GM21576 (cell line): ENCODE results near the gene NCEH1.
A peak's percentile ranks its signal among the peaks of the same experiment; 100 is the strongest.
"Not testable (repeated sequence)": the region's sequence is repeated elsewhere in the genome, so short reads cannot be mapped to it uniquely, and the experiment has no call there.

ENCODE experiments used
- ATAC-seq: cut with Tn5 transposase; IDR thresholded peaks from one replicate; pipeline ENCODE4 v1.9.1; 2021; ENCODE audit warnings: mild to moderate bottlenecking, moderate library complexity; ENCODE audit not compliant: unreplicated experiment

Gene NCEH1

DNA sequence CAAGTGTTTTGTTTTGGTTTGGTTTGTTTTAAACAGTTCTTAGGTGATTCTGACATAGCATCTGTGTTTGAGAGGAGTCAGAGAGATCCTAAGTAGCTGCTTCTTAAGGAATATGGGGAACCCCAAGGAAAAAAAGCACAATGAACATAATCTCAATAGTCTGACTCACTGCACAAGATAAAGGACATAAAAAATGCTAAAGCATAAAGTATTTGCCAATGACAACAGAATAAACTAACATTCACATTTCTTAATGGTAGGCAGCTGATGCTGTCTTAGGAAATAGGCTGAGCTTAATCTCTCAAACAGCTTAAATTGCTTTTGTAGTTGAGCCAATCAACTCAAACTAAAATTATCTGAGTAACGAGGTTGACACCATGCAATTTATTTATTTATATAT, 2.9 kb downstream of the NCEH1 start:
- ATAC-seq = no peak

DNA sequence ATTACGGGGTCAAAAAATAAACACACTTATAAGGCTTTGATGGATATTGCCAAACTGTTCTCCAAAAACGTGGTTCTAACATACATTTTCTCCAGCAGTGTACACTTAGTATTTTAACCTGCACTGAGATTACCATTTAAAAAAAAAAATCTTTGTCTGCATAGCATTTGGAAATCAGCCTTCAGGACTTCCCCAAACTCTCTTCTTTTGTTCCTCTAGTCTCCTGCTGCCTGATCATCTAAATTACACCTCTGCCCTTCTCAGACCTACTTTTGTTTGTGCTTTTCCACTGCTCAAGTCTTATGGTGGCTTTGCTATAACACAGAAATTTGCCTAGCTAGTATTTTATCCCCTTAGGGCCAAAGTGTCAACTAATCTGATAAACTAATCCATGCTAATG, 3.8 kb downstream of the NCEH1 start:
- no peak for ATAC-seq

DNA sequence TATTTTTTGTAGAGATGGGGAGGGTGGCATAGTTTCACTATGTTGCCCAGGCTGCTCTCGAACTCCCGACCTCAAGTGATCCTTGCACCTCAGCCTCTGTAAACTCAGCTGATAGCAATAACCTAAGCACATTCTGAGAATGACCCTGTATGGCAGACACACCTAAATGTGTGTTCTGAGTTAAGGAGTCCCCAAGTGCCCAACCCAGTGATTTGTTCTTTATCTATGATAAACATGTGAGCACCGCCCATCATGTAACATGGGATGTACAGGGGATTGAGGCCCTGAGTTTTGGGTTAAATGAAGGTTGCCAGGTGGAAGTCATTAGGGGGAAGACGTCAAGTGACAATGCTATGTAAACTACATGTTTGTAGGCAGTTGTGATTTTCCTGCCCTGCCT, 5.7 kb downstream of the NCEH1 start:
- ATAC-seq = no peak

DNA sequence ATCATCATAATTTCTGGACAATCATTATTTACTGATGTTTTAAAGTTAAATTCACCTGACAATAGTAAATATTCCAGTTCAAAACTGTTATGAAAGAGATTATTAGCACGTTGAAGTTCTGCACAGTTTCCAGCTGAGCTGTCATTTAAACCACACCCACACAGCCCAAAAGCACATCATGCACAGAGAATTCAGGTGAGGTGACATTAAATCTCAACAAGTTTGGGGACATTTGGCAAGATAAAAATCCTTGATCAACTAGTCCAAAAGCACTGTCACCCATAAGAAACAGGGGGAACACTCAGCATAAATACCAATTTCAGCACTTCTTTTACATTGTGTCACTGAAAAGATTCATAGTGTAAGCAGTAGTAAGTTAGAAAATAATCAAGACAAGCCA, 6.9 kb downstream of the NCEH1 start:
- no peak for ATAC-seq

DNA sequence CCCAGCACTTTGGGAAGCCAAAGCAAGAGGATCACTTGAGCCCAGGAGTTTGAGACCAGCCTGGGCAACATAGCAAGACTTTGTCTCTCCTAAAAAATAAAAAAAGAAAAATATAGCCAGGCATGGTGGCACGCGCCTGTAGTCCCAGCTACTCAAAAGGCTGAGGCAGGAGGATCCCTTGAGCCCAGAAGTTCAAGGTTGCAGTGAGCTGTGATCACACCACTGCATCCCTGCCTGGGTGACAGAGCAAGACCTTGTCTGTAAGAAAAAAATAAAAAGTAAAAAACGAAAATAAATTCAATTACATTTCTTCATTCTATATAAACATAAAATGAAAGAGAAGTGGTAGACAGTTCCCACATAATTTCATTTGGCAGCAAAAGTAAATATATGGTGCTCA, 8.1 kb downstream of the NCEH1 start:
- not testable (repeated sequence) for ATAC-seq

DNA sequence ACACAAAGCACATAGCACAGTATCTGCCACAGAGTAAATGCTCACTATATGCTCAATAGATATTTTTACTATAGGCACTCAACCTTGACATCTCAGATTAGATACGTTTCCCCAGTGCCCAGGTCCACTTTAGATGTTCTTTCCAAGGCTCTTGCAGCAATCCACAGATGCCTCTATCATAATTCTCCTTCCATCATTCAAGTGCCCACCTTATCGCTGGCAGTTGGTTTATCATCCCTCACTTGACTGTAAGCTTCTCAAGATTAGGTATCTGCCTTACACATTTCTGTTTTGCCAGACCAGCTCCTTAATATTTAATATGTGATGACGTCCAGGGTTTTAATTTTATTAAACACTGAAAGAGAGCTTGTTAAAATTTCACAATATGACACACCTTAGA, 8.6 kb downstream of the NCEH1 start:
- no peak for ATAC-seq

DNA sequence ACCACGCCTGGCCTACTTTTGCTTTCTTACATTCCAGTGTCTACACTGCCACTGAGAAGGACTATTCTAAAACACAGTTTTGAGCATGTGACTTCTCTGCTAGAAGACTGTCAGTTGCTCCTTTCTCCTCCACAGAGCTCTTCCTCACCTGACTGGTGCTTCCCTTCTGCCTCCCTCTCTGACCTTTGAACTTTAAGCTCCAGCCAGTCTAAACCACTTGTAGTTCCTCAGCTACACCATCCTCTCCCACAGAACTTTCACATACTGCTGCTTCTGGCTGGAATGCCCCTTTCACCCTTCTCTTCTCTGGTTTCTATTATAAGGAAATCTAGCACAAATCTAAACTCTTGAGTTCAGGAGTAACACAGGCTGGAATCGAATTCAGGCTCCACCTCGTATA, 9.1 kb downstream of the NCEH1 start:
- no peak for ATAC-seq

DNA sequence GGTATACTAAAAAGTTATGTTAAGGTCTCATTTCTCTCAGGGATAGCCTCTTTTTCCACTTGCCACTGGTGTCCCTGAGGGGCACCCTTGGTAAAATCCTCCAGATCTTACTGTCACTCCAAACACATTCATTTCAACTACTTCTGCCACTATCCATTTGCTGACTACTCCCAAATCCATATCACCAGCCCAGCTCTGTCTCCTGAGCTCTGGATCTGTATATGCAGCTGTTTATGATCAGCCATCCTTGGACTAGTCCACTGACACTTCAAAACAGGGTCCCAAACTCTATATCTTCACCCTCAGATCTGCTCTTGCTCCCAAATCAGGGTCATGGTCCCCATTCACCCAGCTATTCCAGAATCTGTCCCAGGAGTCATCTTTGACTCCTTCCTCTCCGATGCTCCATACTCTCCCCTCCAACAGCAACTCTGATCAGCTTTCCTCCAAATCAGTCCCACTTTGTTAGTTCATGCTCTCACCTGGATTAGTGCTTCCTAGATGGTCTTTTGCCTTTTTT, 9.9 kb downstream of the NCEH1 start:
- no peak for ATAC-seq

DNA sequence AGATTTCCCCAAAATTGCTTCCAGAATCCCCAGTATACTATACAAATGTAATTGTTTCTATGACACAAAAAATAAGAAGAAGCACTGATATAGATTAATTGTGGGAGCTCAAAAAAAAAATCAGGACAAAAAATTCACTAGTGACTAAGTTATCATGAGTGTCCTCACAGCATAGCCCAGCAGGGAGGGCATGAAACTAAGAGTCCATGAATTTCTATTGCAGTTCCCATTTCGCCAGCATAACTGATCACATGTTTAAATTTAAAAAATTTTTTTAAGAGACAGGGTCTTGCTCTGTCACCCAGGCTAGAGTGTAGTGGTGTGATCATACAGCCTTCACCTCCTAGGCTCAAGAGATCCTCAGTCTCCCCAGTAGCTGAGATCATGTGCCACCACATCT, 10.6 kb downstream of the NCEH1 start:
- no peak for ATAC-seq

DNA sequence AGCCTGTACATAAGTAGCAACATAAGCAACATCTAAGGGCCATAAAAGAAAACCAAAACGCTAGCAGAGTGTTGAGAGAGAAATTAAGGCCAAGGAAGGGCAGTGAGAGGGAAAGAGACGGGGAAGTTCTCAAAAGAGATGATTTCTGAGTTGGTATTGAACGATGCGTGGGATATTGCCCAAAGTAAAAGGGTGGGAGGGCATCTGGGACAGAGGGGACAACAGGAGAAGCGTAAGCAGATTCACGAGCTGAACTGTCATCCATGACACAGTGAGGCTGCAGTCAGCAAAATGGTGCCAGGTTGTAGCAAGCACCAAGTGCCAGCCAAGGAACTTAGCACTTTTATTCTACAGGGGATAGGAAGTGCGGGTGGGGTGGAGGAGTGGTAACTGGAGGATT, 11.8 kb downstream of the NCEH1 start:
- ATAC-seq = no peak

DNA sequence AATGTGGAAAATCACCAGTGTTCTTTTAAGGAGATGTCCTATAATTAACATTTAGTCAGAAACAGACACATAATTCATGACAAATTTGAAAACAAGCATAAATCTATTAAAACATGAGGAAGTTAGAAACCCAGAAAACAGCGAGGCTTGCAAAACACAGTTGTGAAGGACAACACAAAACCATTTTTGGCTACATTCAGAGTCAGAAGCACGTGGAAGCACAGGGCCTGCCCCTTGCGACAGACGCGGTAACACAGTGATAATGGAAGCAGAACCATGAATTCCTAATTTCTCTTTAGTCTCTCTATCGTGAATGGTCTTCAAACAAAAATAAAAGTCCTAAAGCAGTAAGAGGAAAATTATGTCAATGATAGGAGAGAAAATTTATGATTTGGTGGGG, 12.2 kb downstream of the NCEH1 start:
- no peak for ATAC-seq

DNA sequence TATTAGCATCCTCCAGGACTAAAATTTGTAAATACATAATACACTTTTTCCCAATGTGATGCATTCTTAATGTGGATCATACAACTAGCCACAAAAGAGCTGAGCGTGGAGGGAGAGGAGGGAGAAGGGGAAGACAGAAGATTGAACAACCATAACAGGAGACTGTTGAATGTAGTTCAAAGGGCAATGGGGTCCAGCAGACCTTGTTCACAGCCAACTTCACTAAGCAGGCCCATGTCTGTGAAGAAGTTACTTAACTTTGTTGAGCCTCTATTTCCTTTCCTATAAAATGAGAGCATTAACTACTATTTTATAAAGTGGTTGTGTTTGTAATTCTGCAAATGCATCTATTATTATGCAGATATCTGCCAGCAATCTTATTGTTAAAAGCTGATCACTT, 13.3 kb downstream of the NCEH1 start:
- no peak for ATAC-seq

DNA sequence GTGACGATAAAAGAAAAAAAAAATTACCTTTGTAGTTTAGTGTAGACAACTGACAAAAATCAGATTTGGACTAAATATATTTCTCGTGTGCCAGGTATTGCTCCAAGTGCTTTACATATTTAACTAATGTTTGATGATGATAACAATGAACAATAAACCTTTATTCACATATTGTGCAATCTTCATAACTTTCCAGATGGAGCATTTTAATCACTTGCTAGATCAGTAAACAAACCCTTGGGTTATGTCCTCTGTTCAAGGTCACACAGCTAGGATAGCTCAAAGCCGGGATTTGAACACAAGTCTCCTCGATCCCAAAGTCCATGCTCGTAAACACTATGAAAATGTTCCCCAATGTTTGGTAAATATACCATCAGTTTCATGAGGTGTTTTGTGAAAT, 14.5 kb downstream of the NCEH1 start:
- no peak for ATAC-seq

DNA sequence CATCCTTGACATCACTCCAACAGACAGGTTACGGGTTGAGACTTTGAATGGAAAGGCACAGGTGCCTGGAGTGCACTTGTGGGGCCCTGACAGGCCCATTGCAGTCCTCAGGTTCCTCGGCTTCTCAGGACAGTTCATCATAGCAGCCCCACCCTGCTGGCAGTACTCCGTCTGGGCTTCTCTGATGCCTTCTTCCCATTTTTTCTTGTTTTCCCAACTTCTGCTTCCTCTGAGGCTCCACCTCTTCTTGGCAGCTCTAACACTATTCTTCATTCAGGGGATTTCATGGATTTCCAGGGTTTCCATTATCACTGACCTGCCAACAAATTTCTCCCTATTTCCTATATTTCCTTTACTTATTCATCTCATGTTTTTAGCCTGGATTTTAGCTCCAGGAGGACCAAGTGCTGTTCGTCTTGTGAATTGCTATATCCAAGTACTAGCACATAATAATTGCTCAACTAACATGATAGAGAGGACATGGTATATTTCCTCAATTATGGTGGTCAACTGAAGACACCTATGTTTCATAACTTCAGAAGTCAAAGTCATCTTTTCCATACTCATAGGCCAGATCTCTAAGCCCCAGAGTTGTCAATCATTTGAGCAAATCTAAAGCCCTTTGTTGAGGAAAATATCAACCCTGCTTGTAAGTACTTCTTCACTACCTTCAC, 16.2 kb downstream of the NCEH1 start:
- no peak for ATAC-seq

DNA sequence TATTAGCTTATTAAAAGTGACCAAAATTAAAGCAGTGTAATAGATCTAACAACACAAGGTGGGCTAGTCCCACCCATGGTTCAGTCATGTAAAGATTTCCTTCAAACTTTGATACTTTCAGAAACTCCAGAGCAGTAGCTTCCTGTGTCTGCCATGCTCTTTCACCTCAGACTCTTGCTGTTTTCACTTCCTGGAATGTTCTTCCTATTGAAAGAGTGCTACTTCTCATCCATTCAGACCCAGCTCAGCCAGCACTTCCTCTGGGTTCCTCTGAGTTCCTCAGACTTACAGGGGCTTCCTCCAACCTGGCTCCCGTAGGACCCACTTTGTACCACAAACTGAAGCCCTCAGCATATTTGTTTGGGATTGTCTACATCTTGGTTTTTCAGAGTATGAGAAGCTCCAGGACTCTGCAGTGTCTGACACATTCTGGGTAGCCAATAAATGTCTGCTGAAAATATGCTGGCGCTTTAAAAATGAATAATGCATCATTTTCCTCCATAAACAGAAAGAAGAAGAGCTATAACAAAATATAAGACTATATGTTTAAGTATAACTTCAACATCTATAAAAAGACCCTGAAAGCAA, 18.0 kb downstream of the NCEH1 start:
- peak; percentile 85 for ATAC-seq

DNA sequence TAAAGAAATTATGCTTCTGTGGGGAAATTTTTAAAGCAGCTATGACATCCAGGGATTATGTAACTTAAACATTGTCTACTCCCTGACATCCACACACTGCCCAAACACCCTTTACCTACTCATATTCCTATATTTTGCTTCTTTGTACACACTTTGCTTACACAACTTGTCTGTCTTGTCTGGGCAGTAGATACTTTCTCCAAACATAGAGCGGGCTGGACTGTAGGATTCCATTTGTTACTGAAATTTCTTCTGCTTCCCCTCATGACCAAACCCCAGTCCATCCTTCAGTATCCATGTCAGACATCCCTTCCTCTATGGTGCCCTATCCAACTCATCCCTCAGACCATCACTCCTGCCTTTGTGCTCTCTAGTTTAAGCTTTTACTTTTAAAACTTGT, 19.9 kb downstream of the NCEH1 start:
- no peak for ATAC-seq

DNA sequence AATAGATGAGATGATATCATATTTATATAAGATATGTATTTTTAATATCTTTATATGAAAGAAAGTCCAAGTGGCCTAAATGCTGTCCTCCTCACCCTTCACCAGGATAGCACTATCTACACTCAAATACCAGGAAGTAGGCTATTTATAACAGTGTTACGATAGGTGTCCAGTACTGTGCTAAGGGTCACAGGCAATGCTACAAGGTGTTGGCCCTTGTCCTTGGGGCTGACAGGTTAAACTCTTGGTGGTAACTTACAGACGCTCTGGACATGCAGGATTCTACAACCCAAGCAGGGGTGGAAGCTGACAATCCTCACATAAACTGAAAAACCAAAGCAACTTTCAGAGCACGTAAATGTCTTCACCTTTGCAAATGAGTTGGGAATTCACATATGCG, 22.3 kb downstream of the NCEH1 start:
- no peak for ATAC-seq

DNA sequence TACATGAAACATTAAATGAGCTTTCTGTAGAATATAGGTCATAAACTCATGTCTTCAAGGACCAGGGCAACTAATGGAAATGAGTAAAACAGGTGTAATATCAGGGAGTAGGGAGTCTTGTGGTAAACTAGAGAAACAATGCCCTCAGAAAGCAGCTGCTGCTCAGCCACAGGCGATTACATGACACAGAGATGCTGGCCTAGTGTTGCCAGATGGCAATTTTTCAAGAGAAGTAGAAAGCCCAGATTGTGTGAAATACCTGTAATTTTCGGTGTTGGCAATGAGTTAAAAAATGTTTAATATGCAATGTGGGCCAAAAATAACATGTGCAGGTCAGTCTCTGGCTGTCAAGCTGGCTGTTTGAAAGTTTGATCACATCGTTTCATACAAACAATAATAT, 23.4 kb downstream of the NCEH1 start:
- ATAC-seq = no peak

DNA sequence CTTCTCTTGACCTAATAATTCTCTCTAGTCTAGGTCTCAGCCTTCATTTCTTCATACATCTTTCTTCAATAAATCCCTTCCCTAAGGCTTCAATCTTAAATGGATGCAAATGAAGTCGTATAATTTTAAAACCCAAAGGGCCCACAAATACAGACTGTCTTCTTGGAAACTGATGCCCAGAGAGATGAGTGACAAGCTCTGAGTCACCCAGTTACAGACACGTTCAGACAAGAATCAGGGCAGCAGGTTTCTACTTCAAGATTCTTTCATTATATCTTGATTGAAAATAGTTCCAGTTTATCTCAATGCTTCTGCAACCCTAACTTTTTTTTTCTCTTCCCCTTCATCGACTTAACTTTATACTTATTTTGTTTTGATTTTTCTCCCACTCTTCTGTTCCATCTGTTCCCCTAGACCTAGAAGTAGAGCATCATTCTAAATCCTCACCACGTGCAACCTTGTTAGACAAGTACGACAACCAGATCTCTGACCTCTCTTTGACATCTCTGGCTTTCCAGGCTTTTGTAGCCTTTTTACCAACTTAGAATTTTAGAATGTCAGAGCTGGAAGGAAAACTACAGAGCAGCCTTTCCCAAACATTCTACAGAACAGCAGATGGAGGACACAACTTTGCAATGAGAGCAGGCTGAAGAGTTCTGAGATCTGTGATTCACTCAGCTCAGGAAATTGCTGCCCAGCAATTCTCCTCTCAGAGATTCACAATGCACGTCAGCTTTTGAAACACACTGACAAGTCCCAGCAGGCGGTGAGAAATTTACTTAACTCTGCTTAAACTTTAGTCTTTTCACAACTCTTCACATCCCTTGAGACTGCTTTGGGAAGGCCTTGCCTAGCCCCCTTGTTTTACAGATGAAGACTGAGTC, 25.3 kb downstream of the NCEH1 start:
- no peak for ATAC-seq

DNA sequence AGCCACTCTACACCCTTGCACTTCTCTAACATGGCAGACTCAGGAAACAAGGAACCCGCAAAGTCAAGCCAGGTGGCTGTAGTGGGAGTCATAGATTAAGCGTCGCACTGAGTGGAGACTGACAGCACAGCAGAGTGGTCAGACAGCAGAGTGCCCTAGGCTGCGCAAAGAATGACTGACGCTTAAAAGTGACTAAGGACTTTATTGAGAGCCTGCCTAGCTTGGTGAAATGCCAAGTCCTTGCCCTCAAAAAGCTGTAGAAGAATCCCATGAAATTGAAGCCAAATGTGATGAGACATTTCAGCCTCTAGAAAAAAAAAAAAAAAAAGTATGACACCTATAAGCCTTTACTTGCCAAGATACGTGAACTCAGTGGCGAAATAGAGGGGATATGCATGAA, 30.2 kb downstream of the NCEH1 start:
- no peak for ATAC-seq

DNA sequence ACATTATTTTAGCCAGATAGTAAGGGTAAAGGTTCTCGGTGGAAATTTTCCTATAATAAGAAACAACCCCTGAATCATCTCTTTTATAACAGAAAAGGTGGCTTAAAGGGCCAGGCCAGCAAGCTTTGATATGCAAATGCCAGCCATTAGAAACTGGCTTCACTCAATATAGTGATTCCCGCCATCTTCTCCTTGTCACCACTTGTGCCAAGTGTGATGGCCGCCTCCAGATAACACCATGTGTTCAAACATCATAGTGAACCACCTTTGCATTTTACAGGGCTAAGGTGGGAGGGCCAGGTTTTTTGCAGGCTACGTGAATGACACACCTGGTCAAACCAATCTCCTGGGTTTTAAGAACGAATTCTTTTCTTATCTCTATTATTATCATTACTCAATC, 31.3 kb downstream of the NCEH1 start:
- no peak for ATAC-seq

DNA sequence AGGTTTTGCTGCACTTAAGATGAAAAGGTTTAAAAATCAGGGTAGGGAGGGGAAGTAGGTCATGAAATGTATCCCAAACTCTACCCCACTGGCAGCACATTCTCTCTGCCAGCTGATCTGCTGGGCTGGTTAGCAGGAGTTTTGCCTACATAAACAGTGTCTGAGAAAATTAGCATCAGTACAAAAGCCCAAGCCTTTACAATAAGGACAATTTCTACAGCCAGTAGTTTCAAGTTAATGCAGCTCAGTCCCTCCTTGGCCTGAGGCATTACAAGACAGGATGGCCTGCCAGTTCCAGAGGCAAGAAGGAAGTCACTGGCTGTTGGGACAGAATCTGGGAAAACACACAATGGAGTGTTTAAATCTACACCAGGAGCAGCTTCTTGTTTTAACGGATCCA, 32.8 kb downstream of the NCEH1 start:
- ATAC-seq = no peak
